NT2/D1 (cell line): ENCODE data around the gene POLR3A.
"Not testable (repeated sequence)": the region's sequence is repeated elsewhere in the genome, so short reads cannot be mapped to it uniquely, and the experiment has no call there.

Experiments
- YY1 ChIP-seq: IDR thresholded peaks from 2 replicates; pipeline ENCODE4 v1.6.1; 2011; ENCODE audit not compliant: insufficient read length, insufficient read depth
- ZNF274 ChIP-seq: IDR thresholded peaks from 2 replicates; pipeline ENCODE4 v1.6.1; 2011; ENCODE audit warnings: mild to moderate bottlenecking, low read depth, low read length

DNA sequence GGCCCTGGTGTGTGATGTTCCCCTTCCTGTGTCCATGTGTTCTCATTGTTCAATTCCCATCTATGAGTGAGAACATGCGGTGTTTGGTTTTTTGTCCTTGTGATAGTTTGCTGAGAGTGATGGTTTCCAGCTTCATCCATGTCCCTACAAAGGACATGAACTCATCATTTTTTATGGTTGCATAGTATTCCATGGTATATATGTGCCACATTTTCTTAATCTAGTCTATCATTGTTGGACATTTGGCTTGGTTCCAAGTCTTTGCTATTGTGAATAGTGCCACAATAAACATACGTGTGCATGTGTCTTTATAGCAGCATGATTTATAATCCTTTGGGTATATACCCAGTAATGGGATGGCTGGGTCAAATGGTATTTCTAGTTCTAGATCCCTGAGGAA, 35.6 kb upstream of the POLR3A start:
- not testable (repeated sequence) for TF ChIP-seq ZNF274, YY1
